IPS-15b (cell line): Measurements from ENCODE around the gene VSTM2L.

Source experiments
- H3K27me3 ChIP-seq: one replicate; pipeline ENCODE4 v1.6.1; 2013; ENCODE audit warnings: low read length; ENCODE audit not compliant: control insufficient read depth, insufficient read depth
- H3K36me3 ChIP-seq: one replicate; pipeline ENCODE4 v1.6.1; 2013; ENCODE audit warnings: low read length; ENCODE audit not compliant: control insufficient read depth, insufficient read depth
- H3K4me1 ChIP-seq: one replicate; pipeline ENCODE4 v1.6.1; 2013; ENCODE audit warnings: mild to moderate bottlenecking, low read length; ENCODE audit not compliant: control insufficient read depth, insufficient read depth
- H3K4me3 ChIP-seq: one replicate; pipeline ENCODE4 v1.5.1; 2013; ENCODE audit warnings: low read depth, low read length
- H3K9ac ChIP-seq: one replicate; pipeline ENCODE4 v1.6.1; 2013; ENCODE audit warnings: low read depth, mild to moderate bottlenecking, low read length
- H3K9me3 ChIP-seq: one replicate; pipeline ENCODE4 v1.6.1; 2013; ENCODE audit warnings: mild to moderate bottlenecking, low read length; ENCODE audit not compliant: control insufficient read depth, insufficient read depth

Gene VSTM2L

DNA sequence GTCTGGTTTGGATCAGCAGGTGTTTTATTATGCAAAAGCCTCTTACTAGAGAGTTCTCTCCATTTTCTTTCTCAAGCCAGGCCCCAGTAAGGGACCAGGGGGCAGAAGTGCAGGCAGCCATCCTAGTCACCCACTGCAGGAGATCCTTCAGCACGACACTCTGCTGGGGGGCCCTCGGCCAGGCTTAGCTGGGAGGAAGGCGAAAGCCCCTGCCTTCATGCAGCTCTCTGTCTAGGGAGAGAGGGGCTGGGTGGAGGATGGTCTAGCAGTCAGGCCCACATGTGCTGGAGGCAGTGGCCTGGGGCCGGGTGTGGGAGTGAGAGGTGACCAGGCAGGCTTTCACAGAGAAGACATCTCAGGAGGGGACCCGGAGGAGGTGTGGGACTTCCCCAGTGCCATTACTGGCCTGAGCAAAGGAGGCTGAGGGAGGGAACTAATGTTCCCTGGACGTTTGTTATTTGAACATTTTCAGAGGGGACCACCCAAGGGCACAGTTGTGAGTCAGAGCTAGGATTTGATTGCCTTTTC, 33.5 kb upstream of the VSTM2L start:
- no peak overlapping the region for H3K4me3 ChIP-seq
- peaks cover 14% of the 10 kb centered on the region for H3K36me3 ChIP-seq
- no peak overlapping the region for H3K9ac ChIP-seq
- no peaks in the 10 kb centered on the region for H3K9me3 ChIP-seq
- no peaks in the 10 kb centered on the region for H3K27me3 ChIP-seq
- peaks cover 12% of the 10 kb centered on the region for H3K4me1 ChIP-seq

DNA sequence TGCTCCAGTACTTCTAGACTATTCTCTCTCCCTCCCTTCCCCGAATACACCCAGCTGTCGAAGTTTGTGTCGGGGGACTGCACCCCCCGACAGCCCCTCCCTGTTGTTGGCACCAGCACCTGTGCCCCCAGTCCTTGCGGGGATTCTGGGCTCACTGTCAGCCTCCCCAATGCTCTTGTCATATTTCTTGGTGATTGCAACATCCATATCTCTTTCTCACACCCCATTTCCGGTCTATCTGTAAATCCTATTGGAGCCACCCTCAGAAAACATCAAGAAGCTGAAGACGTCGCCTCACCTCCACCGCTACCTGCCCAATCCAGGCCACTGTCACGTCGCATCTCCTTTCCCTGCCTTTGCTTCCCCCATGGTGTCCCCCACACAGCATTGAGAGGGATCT, 32.6 kb upstream of the VSTM2L start:
- Histone ChIP-seq H3K27me3 (no peaks in the 10 kb centered on the region), H3K36me3 (peaks cover 16% of the 10 kb centered on the region), H3K4me1 (peaks cover 12% of the 10 kb centered on the region), H3K9ac (no peak overlapping the region), H3K4me3 (no peak overlapping the region), H3K9me3 (no peaks in the 10 kb centered on the region)

DNA sequence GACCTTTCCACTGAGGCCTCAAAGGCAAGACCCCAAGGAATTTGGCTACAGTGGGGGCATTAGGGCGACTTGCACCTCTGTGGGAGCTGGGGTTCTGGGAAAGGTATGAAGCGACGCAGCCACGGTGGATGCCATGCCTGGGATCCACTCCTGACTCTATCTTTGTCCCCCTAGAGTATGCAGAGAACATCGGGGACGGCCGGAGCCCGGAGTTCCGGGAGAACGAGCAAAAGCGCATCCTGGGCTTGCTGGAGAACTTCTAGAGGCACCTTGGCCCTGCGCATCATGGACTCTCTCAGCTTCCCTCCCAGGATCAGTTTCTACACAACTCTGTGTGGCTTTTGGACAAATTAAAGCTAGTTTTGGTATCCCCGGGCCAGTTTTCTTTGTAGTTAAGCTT, 31.2 kb upstream of the VSTM2L start:
- no peaks in the 10 kb centered on the region for H3K9me3 ChIP-seq
- H3K4me1 ChIP-seq: peaks cover 12% of the 10 kb centered on the region
- H3K27me3 ChIP-seq: no peaks in the 10 kb centered on the region
- no peak overlapping the region for H3K9ac ChIP-seq
- H3K36me3 ChIP-seq: peaks cover 17% of the 10 kb centered on the region
- no peak overlapping the region for H3K4me3 ChIP-seq

DNA sequence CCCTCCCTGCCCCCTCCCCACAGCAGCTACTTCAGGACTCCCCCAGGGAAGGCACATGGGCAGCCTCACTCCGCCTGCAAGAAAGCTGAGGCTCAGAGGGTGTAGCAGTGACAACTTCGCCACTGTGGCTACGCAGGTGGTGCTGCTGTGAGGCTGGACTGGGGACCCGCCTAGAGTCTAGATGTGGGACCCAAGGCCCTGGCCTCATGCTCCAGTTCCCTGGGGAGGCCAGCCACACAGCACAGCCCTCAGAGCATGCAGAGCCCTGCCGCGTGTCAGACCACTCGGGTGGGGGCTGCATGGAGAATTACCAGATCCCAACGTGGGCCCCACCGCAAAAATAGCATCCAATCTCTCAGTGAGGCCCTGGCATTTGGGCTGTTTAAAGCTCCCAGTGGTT, 30.8 kb upstream of the VSTM2L start:
- peaks cover 12% of the 10 kb centered on the region for H3K4me1 ChIP-seq
- H3K9ac ChIP-seq: no peak overlapping the region
- H3K9me3 ChIP-seq: no peaks in the 10 kb centered on the region
- no peaks in the 10 kb centered on the region for H3K27me3 ChIP-seq
- H3K36me3 ChIP-seq: peaks cover 17% of the 10 kb centered on the region
- no peak overlapping the region for H3K4me3 ChIP-seq

DNA sequence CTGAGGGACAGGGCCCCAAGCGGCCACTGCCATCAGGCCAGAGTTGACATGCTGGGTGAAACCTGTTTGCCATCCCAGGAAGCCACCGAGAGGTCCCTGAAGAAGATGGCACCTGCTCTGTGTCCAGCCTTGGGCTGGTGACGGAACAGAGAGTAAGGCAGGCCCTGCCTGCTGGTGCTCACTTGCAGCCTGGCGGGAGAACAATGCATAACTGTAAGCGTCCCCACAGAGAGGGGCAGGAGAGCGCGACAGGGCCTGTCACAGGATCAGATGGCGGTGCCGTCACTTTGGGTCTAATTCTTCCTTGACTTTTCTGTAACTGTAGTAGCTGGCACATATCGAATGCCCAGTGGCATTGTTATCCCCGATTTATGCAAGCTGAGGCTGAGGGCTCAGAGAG, 29.0 kb upstream of the VSTM2L start:
- peaks cover 7% of the 10 kb centered on the region for H3K4me1 ChIP-seq
- H3K9ac ChIP-seq: no peak overlapping the region
- no peaks in the 10 kb centered on the region for H3K9me3 ChIP-seq
- H3K27me3 ChIP-seq: no peaks in the 10 kb centered on the region
- no peak overlapping the region for H3K4me3 ChIP-seq
- H3K36me3 ChIP-seq: peaks cover 17% of the 10 kb centered on the region

DNA sequence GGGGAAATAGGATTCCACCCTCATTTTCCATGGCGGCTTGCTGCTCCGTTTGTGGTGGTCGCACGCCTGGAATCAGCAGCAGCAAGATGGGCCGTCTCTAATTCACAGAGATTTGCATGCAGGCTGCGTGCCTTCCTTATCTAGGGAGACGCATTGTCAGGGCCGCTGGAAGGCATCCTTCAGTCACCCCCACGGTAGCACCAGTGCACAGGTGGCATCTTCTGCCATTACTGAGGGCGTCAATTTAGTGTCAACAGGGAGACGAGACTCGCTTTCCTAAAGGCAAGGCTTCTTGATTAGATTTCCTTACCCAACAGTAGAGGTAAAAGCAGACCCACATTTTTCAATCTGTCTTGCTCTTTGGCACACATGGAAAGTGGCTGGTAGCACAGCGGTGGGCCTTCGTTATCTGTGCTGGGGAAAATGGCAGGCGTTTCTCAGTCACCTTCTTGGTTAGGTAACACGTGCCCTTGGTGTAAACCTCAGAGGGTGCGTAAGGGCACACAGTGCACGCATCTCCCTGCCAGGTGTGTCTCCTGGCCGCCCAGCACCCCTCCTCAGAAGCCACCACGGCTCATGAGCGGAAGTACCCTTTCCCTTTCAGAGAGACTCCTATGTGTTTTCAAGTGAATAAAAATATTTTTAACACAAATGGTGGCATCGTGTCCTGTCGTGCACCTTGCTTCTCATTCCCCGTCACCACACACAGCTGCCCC, 27.3 kb upstream of the VSTM2L start:
- no peaks in the 10 kb centered on the region for H3K9me3 ChIP-seq
- H3K4me1 ChIP-seq: no peaks in the 10 kb centered on the region
- H3K36me3 ChIP-seq: peaks cover 11% of the 10 kb centered on the region
- H3K4me3 ChIP-seq: no peak overlapping the region
- no peak overlapping the region for H3K9ac ChIP-seq
- no peaks in the 10 kb centered on the region for H3K27me3 ChIP-seq

DNA sequence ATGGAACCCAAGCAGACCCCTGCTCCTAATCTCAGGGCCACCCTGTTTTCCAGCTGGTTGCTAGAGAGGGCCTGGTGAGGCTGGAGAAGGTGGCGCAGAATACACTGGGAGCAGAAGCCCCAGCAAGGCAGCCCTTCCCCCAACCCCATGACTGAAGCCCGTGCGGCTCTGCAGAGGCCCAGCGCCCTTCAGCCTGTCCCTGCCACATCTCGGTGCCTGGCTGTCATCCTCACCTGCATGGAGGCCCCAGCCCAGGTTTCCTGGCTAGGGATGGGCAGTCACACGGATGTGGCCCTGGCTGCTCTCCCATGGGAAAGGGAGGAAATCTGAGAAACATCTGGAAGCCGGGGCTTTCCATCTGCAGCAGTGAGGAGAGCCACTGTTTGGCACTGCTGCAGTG, 26.1 kb upstream of the VSTM2L start:
- no peaks in the 10 kb centered on the region for H3K27me3 ChIP-seq
- H3K36me3 ChIP-seq: peaks cover 10% of the 10 kb centered on the region
- no peak overlapping the region for H3K9ac ChIP-seq
- no peaks in the 10 kb centered on the region for H3K4me1 ChIP-seq
- H3K4me3 ChIP-seq: no peak overlapping the region
- no peaks in the 10 kb centered on the region for H3K9me3 ChIP-seq

DNA sequence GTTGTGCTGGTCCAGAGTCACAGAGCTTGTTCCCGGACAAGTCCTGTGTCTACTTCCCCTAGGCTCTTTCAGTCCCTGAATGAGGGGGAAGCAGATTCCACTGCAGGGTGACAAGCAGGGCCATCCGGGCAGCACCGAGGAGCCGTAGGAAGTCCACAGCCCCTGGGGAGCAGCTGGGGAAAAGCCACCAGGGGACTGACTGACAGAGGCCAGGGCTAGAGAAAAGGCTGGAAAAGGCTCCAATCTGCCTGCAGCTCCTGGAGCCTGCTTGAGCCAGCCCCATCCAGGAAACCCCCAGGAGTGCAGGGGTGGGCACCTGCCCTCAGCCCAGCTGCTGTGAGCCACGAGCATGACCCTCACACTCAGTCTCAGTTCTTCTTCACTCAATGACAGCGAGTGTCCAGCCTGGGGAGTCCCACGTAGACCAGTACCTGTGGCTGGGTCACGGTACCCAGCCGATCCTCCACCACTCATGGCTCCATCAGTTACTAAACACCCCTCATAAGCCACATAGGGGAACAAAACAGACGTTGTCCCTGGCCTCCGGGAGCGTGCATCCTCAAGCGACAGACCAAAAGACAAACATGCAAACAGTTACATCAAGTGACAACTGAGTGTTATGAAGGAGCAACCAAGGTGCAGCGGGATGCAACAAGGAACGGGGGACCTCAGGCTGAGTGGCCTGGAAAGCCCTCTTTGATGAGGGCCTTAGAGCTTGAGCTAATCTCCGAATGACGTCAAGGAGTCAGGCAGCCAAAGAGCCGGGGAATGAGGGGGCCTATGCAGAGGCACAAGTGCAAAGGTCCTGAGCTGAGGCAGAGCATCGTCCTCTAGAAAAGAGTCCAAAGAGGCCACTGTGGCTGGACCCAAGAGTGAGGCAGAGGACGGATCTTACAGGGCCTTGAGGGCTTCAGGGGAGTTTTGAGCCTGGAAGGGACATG, 24.8 kb upstream of the VSTM2L start:
- Histone ChIP-seq H3K27me3 (no peaks in the 10 kb centered on the region), H3K9ac (no peak overlapping the region), H3K4me3 (no peak overlapping the region), H3K36me3 (peaks cover 3% of the 10 kb centered on the region), H3K9me3 (no peaks in the 10 kb centered on the region), H3K4me1 (no peaks in the 10 kb centered on the region)

DNA sequence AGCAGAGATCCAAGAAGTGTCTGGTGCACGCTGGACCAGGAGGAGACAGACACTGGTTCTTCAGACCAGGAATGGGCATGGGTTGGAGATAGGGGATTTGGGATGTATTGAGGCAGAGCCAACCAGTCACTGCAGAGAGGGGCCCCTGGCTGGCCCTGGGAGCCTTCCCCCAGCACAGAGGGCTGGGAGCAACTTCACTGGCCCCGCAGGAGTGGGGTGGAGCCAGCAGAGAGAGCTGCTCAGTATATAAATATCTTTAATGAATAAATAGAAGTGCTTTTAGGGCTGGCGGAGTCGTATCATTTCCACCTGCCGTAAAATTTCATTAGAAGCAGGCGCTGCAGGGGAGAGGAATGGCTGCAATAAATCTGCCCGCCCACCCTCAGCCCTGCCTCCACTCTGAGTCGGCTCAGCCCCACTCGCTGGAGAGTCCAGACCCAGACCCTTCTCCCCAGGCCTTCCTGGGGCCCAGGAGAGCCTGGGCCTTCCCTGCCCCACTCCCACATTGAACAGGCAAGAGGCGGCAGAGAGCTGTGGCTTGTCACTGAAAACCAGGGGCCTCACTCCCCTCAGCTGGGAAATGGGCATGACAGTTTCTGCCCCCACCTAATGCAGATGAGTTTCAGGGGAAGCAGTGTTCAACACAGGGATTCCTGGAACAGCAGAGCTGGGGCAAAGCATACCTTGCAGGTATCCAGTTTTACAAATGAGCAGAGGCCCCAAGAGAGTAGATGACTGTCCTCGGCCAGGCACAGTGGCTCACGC, 23.9 kb upstream of the VSTM2L start:
- Histone ChIP-seq H3K36me3 (peaks cover 3% of the 10 kb centered on the region), H3K27me3 (no peaks in the 10 kb centered on the region), H3K9ac (no peak overlapping the region), H3K4me3 (no peak overlapping the region), H3K9me3 (no peaks in the 10 kb centered on the region), H3K4me1 (no peaks in the 10 kb centered on the region)

DNA sequence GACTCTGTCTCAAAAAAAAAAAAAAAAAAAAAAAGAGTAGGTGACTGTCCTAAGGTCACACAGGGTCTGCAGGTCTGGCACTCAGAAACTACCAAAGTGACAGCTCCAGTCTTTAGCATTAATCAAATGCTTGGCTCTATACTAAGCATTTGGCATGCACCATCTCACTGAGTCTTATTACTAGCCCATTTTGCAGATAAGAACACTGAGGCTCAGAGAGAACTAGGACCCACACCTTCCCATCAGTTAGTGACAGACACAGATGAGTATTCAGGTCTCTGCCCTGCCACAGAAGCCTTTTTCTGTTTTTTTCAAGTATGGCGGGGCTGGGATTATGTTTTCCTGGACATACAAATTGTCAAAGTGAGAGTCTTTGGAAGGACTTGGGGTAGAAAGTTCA, 23.1 kb upstream of the VSTM2L start:
- Histone ChIP-seq H3K9ac (no peak overlapping the region), H3K27me3 (no peaks in the 10 kb centered on the region), H3K9me3 (no peaks in the 10 kb centered on the region), H3K36me3 (peaks cover 3% of the 10 kb centered on the region), H3K4me1 (no peaks in the 10 kb centered on the region), H3K4me3 (no peak overlapping the region)

DNA sequence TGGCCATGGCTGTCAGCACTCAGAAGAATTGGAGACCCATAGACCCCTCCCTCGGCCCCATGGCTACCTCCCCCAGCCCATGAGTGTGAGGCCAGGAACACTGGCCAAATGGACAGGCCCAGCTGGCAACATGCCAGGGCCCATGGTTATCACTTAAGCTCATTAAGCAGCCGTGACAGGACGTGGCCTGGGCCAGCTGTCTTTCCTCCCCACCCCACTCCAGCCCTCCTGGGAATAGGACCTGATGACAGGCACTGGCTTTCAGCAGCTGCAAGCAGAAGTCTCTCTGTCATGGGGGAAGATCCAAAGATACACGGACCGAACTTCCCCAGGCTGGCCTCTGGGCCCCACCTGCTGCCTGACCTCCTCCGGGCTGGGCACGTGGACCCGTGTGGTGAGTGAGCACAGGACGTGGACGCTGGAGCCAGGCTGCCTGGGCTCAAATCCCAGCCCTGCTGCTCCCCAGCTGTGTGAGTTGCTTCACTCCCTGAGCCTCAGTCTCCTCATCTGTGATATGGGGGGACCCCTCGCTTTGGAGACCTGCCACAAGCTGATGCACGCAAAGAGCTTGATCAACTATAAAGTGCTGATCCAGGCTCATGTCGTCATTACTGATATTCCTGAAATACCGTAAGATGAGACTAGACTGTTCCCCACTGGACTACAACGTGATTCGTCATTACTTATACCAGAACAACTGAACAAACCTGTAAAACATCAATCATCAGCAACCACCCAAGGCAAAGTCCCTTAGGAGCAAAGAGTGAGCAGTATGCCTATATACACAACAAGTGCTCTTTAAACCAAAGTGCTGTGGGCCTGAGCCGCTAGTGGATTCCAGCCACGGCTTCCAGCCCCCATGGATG, 22.0 kb upstream of the VSTM2L start:
- no peaks in the 10 kb centered on the region for H3K9me3 ChIP-seq
- H3K4me3 ChIP-seq: no peak overlapping the region
- no peaks in the 10 kb centered on the region for H3K36me3 ChIP-seq
- no peaks in the 10 kb centered on the region for H3K27me3 ChIP-seq
- H3K4me1 ChIP-seq: no peaks in the 10 kb centered on the region
- no peak overlapping the region for H3K9ac ChIP-seq
